K562 (cell line): ENCODE results near the gene ATP2A2. TPM values are rescaled to one million over a fixed set of nuclear protein-coding genes. Genes with fewer than 3 reads are reported as not detected.

Experiments
- ASH1L ChIP-seq: fragments of 450-650 bp; IDR thresholded peaks from 2 replicates; pipeline ENCODE4 v1.6.1; 2018; ENCODE audit warnings: borderline replicate concordance, mild to moderate bottlenecking, low read depth; ENCODE audit not compliant: partially characterized antibody
- CC2D1A ChIP-seq: fragments of 450-650 bp; IDR thresholded peaks from 2 replicates; pipeline ENCODE4 v1.6.1; 2017; ENCODE audit warnings: mild to moderate bottlenecking
- HMG20A ChIP-seq: fragments of 450-650 bp; formaldehyde crosslinking; conservative IDR thresholded peaks from 2 replicates; pipeline ENCODE4 v1.4.0; 2020; ENCODE audit warnings: mild to moderate bottlenecking, mixed read lengths
- POLR2G ChIP-seq: fragments of 200-400 bp; formaldehyde crosslinking; IDR thresholded peaks from 2 replicates; pipeline ENCODE4 v1.6.1; 2017; ENCODE audit warnings: low read depth, mild to moderate bottlenecking, antibody characterized with exemption, low read length, moderate library complexity
- ZC3H8 ChIP-seq: fragments of 450-650 bp; IDR thresholded peaks from 2 replicates; pipeline ENCODE4 v1.6.1; 2017
- ZNF146 ChIP-seq: IDR thresholded peaks from one replicate; pipeline ENCODE4 v1.6.1; 2018; ENCODE audit warnings: missing compliant biosample characterization; ENCODE audit not compliant: unreplicated experiment
- ZNF3 ChIP-seq: fragments of 250-450 bp; sonication (Bioruptor Pico); IDR thresholded peaks from 2 replicates; pipeline ENCODE4 v1.5.0; 2021; ENCODE audit warnings: mild to moderate bottlenecking, moderate library complexity
- polyA plus RNA-seq, 8 experiments: library from polyadenylated mRNA; depleted of rRNA in 4 of 8; stranded (reverse) in 5 of 8; unstranded in 3 of 8; fragments of >200 nt; fragmentation: Nextera tagmentation in 2 of 8; fragmentation: Illumina TruSeq in 1 of 8; extraction: Ambion mirVana in 2 of 8; extraction: Trizol in 1 of 8; gene quantifications; 2 replicates each; pipeline versions ENCODE4 v1.2.1 to v1.2.3, GENCODE V29; 2011 to 2014; ENCODE audit warnings: inconsistent platforms in 1 of 8, missing spikeins in 1 of 8
- total RNA-seq, 7 experiments: library from RNA; depleted of rRNA in 6 of 7; stranded (reverse); fragments of >200 nt in 6 of 7; fragmentation: Illumina TruSeq in 2 of 7; extraction: Trizol in 2 of 7; gene quantifications; 2 replicates each; pipeline versions ENCODE4 v1.2.1 to v1.2.3, GENCODE V29; 2011 to 2021; ENCODE audit warnings: low replicate concordance in 1 of 7
- TF ChIP-seq, protein P1 (sequence below): fragments of 250-450 bp; sonication (Bioruptor Pico); IDR thresholded peaks from 2 replicates; pipeline ENCODE4 v1.5.0; 2021; ENCODE audit warnings: mild to moderate bottlenecking, moderate library complexity
- TF ChIP-seq, protein P2 (sequence below): fragments of 200-800 bp; sonication (Bioruptor generic); IDR thresholded peaks from 2 replicates; pipeline ENCODE4 v1.6.1; 2017; ENCODE audit warnings: missing genetic modification characterization, missing compliant biosample characterization
- TF ChIP-seq, protein P3 (sequence below): fragments of 450-650 bp; IDR thresholded peaks from 2 replicates; pipeline ENCODE4 v1.6.1; 2017; ENCODE audit warnings: antibody characterized with exemption
- TF ChIP-seq, protein P4 (sequence below): fragments of 450-650 bp; formaldehyde crosslinking; IDR thresholded peaks from 2 replicates; pipeline ENCODE4 v1.4.0; 2022; ENCODE audit warnings: mild to moderate bottlenecking, moderate library complexity
- TF ChIP-seq, protein P5 (sequence below): fragments of 250-450 bp; sonication (Bioruptor Pico); IDR thresholded peaks from 2 replicates; pipeline ENCODE4 v1.8.0; 2022; ENCODE audit warnings: moderate library complexity, mild to moderate bottlenecking, inconsistent platforms
- TF ChIP-seq, protein P6 (sequence below): fragments of 450-650 bp; IDR thresholded peaks from 2 replicates; pipeline ENCODE4 v1.6.1; 2014; ENCODE audit warnings: low read depth, mild to moderate bottlenecking, moderate library complexity, borderline replicate concordance
- TF ChIP-seq, protein P7 (sequence below): fragments of 450-650 bp; IDR thresholded peaks from one replicate; pipeline ENCODE4 v1.6.1; 2018; ENCODE audit warnings: mild to moderate bottlenecking, moderate library complexity; ENCODE audit not compliant: partially characterized antibody

ATP2A2 gene
- total and polyA plus RNA-seq, 9 of the 15 experiments (the other 6 are each of a cell fraction or from before 2014, with no cell fraction given), result 5.2 to 205 (median 51.6) TPM

DNA sequence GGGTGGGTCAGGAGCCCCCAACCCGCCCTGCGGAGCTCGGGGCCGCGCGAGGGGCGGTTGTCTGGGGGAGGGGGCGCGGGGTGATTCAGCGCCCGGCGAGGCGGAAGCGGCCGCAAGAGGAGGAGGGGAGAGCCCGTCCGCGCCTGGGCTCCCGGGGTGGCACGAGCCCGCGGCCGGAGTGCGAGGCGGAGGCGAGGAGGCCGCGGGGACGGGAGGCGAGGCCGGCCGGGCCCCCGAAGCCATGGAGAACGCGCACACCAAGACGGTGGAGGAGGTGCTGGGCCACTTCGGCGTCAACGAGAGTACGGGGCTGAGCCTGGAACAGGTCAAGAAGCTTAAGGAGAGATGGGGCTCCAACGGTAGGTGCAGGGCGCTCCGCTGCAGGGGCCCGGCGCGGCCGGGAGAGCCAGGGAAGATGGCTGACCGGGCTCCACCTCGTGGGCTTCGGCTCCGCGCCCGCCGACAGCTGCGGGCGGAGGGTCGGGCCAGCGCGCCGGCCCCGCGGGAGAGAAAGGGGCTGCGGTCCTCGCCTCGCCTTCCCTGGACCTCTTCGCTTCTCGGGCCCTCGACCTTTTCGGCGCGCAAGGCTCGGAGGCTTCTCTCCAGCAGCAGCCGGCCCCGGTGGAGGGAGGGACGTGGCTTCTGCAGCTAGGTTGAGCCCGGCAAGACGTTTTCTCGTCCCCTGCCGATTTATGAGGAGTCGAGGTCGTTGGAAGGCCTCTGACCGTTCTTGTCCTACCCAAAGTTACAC lies 677 bp downstream of the ATP2A2 start (continued):
- TF ChIP-seq, protein P1, sequence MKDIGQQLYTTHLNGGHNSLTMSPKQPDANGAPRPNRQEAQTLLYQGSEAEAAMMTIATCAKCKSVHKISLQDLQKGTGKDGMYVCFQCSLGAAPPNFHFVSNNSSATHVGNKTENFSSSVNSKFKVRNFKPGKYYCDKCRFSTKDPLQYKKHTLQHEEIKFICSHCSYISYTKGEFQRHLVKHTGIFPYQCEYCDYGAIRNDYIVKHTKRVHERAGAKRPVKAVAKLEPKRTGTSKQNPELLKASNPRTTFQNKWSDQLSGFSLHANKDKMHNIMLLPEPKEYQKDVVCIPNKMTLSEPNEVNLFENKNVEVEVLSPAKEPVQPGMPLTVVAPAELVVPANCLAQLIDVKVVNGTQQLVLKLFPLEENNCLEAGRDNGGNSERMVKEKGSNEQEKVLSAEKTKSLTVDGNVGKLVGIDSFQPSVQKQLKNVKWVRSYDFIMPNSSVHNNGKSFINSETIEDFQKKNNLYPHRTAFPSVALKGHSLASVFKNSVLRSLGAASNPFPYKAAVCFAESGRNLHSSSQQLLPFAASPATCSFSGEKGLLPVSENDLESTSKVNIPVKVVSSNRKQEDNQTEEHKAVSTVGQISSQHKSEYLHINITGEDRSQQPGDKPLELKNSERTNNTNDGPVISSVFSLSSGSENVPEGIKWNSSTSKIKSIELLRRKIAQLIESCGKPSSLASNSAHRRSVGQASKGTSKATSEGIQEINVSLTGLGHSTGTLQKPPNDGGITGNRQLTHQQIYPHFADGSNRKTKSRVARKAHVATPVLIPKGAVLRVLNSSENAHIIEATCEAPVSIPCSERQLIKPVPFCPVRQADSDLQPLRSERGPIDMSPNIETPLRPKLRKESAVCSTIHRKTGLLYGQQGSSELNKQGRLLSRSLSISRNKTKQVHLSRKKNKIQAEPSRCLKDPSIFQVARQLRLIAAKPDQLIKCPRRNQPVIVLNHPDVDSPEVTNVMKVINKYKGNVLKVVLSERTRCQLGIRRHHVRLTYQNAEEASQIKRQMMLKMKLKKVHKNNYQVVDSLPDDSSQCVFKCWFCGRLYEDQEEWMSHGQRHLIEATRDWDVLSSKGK (CRISPR knock-in tag), result no peak
- TF ChIP-seq, protein P2, sequence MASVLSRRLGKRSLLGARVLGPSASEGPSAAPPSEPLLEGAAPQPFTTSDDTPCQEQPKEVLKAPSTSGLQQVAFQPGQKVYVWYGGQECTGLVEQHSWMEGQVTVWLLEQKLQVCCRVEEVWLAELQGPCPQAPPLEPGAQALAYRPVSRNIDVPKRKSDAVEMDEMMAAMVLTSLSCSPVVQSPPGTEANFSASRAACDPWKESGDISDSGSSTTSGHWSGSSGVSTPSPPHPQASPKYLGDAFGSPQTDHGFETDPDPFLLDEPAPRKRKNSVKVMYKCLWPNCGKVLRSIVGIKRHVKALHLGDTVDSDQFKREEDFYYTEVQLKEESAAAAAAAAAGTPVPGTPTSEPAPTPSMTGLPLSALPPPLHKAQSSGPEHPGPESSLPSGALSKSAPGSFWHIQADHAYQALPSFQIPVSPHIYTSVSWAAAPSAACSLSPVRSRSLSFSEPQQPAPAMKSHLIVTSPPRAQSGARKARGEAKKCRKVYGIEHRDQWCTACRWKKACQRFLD (CRISPR knock-in tag), result peak; percentile 65; the same call in 1 of the 2 replicates
- TF ChIP-seq POLR2G (peak; percentile 92), ZNF3 (no peak), HMG20A (CRISPR knock-in tag) (no peak), ZNF146 (CRISPR knock-in tag) (no peak), ASH1L (no peak), CC2D1A (no peak), ZC3H8 (no peak)
- TF ChIP-seq, protein P3, sequence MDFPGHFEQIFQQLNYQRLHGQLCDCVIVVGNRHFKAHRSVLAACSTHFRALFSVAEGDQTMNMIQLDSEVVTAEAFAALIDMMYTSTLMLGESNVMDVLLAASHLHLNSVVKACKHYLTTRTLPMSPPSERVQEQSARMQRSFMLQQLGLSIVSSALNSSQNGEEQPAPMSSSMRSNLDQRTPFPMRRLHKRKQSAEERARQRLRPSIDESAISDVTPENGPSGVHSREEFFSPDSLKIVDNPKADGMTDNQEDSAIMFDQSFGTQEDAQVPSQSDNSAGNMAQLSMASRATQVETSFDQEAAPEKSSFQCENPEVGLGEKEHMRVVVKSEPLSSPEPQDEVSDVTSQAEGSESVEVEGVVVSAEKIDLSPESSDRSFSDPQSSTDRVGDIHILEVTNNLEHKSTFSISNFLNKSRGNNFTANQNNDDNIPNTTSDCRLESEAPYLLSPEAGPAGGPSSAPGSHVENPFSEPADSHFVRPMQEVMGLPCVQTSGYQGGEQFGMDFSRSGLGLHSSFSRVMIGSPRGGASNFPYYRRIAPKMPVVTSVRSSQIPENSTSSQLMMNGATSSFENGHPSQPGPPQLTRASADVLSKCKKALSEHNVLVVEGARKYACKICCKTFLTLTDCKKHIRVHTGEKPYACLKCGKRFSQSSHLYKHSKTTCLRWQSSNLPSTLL, result no peak
- TF ChIP-seq, protein P4, sequence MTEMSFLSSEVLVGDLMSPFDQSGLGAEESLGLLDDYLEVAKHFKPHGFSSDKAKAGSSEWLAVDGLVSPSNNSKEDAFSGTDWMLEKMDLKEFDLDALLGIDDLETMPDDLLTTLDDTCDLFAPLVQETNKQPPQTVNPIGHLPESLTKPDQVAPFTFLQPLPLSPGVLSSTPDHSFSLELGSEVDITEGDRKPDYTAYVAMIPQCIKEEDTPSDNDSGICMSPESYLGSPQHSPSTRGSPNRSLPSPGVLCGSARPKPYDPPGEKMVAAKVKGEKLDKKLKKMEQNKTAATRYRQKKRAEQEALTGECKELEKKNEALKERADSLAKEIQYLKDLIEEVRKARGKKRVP (CRISPR knock-in tag), result no peak; the same call in 1 of the 2 replicates
- TF ChIP-seq, protein P5, sequence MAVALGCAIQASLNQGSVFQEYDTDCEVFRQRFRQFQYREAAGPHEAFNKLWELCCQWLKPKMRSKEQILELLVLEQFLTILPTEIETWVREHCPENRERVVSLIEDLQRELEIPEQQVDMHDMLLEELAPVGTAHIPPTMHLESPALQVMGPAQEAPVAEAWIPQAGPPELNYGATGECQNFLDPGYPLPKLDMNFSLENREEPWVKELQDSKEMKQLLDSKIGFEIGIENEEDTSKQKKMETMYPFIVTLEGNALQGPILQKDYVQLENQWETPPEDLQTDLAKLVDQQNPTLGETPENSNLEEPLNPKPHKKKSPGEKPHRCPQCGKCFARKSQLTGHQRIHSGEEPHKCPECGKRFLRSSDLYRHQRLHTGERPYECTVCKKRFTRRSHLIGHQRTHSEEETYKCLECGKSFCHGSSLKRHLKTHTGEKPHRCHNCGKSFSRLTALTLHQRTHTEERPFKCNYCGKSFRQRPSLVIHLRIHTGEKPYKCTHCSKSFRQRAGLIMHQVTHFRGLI, result no peak
- TF ChIP-seq, protein P6, sequence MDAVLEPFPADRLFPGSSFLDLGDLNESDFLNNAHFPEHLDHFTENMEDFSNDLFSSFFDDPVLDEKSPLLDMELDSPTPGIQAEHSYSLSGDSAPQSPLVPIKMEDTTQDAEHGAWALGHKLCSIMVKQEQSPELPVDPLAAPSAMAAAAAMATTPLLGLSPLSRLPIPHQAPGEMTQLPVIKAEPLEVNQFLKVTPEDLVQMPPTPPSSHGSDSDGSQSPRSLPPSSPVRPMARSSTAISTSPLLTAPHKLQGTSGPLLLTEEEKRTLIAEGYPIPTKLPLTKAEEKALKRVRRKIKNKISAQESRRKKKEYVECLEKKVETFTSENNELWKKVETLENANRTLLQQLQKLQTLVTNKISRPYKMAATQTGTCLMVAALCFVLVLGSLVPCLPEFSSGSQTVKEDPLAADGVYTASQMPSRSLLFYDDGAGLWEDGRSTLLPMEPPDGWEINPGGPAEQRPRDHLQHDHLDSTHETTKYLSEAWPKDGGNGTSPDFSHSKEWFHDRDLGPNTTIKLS, result peak; percentile 65; the same call in 1 of the 2 replicates
- TF ChIP-seq, protein P7, sequence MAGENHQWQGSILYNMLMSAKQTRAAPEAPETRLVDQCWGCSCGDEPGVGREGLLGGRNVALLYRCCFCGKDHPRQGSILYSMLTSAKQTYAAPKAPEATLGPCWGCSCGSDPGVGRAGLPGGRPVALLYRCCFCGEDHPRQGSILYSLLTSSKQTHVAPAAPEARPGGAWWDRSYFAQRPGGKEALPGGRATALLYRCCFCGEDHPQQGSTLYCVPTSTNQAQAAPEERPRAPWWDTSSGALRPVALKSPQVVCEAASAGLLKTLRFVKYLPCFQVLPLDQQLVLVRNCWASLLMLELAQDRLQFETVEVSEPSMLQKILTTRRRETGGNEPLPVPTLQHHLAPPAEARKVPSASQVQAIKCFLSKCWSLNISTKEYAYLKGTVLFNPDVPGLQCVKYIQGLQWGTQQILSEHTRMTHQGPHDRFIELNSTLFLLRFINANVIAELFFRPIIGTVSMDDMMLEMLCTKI, result no peak
